Measurements from ENCODE around the gene ATOX1.
"Not testable (repeated sequence)": the region's sequence is repeated elsewhere in the genome, so short reads cannot be mapped to it uniquely, and the experiment has no call there.

ATOX1 gene

GRCh38 chr5:151733358-151734063 is 24.9 kb downstream of the ATOX1 start:
- DNase-seq (ENCODE audit: low read depth, low spot score): no peak

DNA sequence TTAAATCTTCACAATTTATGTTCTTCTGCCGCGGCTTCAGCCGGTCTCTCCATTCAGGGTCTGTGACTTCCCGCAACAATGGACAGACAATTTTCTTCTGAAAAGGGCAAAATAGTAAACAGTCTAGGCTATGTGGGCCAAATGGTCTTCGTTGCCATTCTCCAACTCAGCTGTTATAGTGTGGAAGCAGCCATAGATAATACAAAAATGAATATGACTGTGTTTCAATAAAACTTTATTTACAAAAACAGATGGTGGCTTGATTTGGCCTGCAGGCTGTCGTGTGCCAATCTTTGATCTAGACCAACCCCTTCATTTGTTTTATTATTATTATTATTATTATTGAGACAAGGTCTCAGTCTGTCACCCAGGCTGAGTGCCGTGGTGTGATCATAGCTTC is 28.1 kb downstream of the ATOX1 start:
- DNase-seq (ENCODE audit: low read depth, low spot score): no peak

GRCh38 chr5:151729597-151729996 is 28.8 kb downstream of the ATOX1 start:
- not testable (repeated sequence) for DNase-seq (ENCODE audit: low read depth, low spot score)

DNA sequence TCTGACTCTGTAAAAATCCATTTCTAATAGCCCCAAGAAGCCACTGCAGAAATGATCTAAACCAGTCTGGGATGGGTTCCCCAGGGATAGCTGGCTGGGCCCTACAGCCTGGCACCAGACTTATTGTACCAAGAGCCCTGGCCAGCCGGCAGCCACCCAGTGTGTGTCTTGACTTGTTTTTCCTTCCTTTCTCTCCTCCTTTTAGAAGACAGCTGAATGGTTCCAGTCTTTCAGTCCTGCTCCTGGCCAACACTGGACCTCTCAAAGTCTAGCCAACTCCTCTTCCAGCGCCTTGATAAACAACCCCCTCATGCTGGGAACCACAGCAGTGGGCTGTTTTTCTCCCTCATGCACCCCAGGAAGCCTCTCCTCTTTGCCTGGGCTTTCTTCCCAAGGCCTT is 34.1 kb downstream of the ATOX1 start:
- no peak for DNase-seq (ENCODE audit: low read depth, low spot score)

DNA sequence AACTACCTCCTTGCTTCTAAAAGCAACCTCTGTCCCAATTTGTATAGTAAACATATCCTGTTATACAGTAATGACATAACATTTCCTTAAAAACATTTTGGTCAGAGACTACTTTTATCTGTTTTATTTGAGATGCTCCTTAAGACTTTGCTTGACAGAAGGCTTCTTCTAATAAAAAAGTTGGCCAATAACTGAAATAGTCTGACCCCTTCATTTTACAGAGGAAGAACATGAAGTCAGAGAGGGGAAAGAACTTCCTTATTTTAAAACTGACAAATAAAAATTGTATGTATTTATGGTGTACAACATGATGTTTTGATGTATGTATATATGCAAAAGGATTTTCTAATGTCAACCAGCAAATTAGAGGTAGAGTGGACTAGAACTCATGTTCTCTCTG is 35.9 kb downstream of the ATOX1 start:
- DNase-seq (ENCODE audit: low read depth, low spot score): no peak

- no peak for DNase-seq (ENCODE audit: low read depth, low spot score)
Measured at GRCh38 chr5:151721812-151722391, 36.5 kb downstream of the ATOX1 start.

DNA sequence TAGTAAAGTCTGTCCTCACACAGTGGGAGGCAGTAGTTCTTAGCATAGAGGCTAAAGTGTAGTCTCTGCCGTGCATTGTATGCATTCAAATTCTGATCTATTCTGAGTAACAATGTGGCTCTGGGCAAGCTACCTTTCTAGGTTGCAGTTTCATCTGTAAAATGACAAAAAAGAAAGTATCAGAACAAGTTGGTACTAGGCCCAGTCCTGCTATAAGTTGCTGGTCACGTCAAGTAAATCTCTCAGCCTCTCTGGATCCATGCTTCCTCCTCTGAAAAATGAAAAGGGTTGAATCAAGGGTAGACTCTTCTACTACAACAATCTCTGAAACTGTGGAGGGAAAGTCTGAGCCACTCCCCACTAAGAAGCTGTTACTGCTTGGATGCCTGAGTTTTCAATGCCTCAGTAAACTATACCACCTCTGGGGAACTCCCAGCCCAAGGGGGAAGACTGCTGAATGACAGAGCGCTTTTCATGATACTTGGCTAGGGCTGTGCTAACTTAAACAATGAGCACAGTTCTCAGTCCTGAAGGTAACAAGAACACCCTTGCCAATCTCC is 37.3 kb downstream of the ATOX1 start:
- DNase-seq (ENCODE audit: low read depth, low spot score): no peak

DNA sequence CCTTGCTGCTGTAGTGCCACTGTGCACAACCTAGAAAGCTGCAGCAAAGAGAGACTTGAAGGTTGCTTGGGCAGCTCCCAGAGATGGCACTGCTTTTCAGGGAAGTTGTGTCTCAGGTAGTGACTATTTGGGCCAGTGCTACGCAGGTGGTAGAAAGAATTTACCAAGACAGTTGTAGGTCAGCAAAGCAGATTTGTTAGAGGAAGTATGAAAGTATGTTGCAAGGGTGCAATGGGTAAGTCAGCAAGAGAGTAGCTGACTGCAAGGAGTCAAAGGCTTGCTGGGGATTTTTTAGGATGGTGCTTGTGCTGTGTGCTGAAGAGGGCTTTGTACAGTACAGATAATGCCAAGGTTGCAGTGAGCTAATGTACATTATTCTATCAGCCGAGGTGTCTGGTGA is 38.2 kb downstream of the ATOX1 start:
- DNase-seq (ENCODE audit: low read depth, low spot score): no peak

- no peak for DNase-seq (ENCODE audit: low read depth, low spot score)
Measured at GRCh38 chr5:151719228-151720000, 39.0 kb downstream of the ATOX1 start.

- no peak for DNase-seq (ENCODE audit: low read depth, low spot score)
Measured at GRCh38 chr5:151718646-151719045, 39.8 kb downstream of the ATOX1 start.

- no peak for DNase-seq (ENCODE audit: low read depth, low spot score)
Measured at GRCh38 chr5:151718153-151718552, 40.3 kb downstream of the ATOX1 start.

DNA sequence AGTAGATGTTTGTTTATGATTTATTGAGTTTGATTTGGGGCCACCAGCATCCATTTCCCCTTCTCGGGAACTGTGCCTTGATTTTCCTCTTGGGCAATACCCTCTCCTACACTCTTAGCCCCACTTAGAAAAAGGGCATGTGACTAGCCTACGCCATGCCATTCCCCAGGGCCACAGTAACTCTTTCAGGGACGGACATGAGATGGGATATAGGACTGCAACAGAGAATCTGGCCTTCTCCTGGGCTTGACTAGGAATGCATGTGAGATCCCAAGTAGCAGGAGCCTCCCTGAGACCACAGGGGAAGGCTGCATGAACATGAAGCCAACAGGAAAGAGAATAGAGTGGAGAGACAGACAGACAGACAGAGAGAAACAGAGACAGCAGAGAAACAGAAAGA is 41.0 kb downstream of the ATOX1 start:
- no peak for DNase-seq (ENCODE audit: low read depth, low spot score)

- DNase-seq (ENCODE audit: low read depth, low spot score): no peak
Measured at GRCh38 chr5:151709109-151709735, 49.2 kb downstream of the ATOX1 start.

GRCh38 chr5:151708126-151708525 is 50.3 kb downstream of the ATOX1 start:
- DNase-seq (ENCODE audit: low read depth, low spot score): no peak

DNA sequence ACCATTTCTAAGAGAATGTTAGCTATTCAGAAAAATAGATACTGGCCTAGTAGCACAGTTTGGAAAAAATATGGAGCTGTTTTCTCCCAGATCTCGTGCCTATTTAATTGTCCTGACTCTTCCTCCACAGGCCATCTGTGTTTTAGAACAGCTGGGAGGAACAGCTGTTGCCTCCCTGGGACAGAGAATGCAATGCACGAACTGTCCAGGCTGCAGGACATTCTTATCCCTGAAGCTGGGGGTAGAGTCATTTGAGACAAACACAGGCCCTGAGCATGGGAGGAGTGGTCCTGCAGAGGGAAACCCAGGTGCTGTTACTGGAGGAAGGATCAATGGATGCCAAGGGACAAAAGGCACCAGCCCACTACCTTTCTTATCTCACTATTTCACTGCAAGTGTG is 50.9 kb downstream of the ATOX1 start:
- no peak for DNase-seq (ENCODE audit: low read depth, low spot score)

DNA sequence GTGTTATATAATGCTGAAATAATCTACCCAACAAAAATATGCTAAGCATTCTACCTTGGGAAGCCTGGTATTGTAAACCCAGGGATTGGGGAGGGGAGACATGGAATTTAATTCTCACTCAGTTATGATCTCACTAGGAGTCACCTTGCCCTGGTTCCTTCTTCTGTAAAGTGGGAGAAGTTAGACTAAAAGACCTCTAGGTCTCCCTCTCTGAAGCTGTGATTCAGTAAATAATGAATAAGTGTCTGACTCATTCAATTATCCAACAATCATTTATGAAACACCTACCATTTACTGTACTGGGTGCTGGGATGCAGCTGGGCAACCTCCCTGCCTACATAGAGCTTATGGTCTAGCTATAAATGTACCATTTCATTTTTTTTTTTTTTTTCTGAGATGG is 51.5 kb downstream of the ATOX1 start:
- DNase-seq (ENCODE audit: low read depth, low spot score): no peak

GRCh38 chr5:151703780-151704179 is 54.7 kb downstream of the ATOX1 start:
- DNase-seq (ENCODE audit: low read depth, low spot score): no peak

- DNase-seq (ENCODE audit: low read depth, low spot score): no peak
Measured at GRCh38 chr5:151703227-151703626, 55.2 kb downstream of the ATOX1 start.

GRCh38 chr5:151700820-151701219 is 57.6 kb downstream of the ATOX1 start:
- no peak for DNase-seq (ENCODE audit: low read depth, low spot score)

DNA sequence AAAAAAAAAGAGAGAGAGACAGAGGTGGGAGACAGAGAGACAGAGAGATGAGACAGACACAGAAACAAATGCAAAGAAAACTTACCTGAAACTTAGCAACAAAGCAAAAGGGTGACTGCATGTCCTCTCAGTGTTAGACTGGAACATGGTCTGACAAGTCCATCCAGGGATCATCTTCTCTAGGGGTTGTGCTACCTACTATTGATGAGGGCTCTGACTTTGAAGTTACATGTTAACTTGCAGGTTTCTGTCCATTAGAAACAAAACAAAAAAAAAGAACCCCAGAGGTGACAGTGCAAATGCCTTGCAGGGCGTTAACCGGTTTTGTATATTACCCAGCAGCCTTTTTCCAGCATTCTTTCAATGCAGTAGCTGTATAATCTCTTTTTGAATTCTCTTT is 58.1 kb downstream of the ATOX1 start:
- DNase-seq (ENCODE audit: low read depth, low spot score): no peak

GRCh38 chr5:151699071-151699901 is 59.1 kb downstream of the ATOX1 start:
- DNase-seq (ENCODE audit: low read depth, low spot score): no peak
